Neural progenitor cell (in vitro differentiated cells): ENCODE measurements around the gene CCDC144A. TPM values are rescaled to one million over a fixed set of nuclear protein-coding genes. Genes with fewer than 3 reads are reported as not detected.
"Not testable (repeated sequence)": the region's sequence is repeated elsewhere in the genome, so short reads cannot be mapped to it uniquely, and the experiment has no call there.

Experiments
- DNase-seq: peaks from one replicate; pipeline ENCODE4 v3.0.0-alpha.2; 2016; ENCODE audit warnings: low spot score
- H2AFZ ChIP-seq: fragments of 200-600 bp; sonication (generic); replicated peaks from 2 replicates; pipeline ENCODE4 v1.6.1; 2016; ENCODE audit warnings: antibody characterized with exemption
- H3F3A ChIP-seq: fragments of 200-600 bp; sonication (generic); 2 replicates; pipeline ENCODE4 v1.6.1; 2016; ENCODE audit warnings: antibody characterized with exemption, low read depth
- H3K27ac ChIP-seq: fragments of 200-600 bp; sonication (generic); 2 replicates; pipeline ENCODE4 v1.5.1; 2016; ENCODE audit warnings: mild to moderate bottlenecking
- H3K27me3 ChIP-seq: fragments of 200-600 bp; sonication (generic); 2 replicates; pipeline ENCODE4 v1.6.1; 2016; ENCODE audit warnings: mild to moderate bottlenecking, moderate library complexity
- H3K36me3 ChIP-seq: fragments of 200-600 bp; sonication (generic); 2 replicates; pipeline ENCODE4 v1.5.1; 2016
- H3K4me1 ChIP-seq: fragments of 200-600 bp; sonication (generic); 2 replicates; pipeline ENCODE4 v1.6.1; 2016; ENCODE audit warnings: mixed run types
- H3K4me2 ChIP-seq: fragments of 200-600 bp; sonication (generic); 2 replicates; pipeline ENCODE4 v1.6.1; 2016
- H3K4me3 ChIP-seq: fragments of 200-600 bp; sonication (generic); 2 replicates; pipeline ENCODE4 v1.5.1; 2016
- H3K79me2 ChIP-seq: fragments of 200-600 bp; sonication (generic); 2 replicates; pipeline ENCODE4 v1.6.1; 2016; ENCODE audit warnings: low read depth
- H3K9ac ChIP-seq: fragments of 200-600 bp; sonication (generic); 2 replicates; pipeline ENCODE4 v1.6.1; 2016
- H3K9me3 ChIP-seq: fragments of 200-600 bp; sonication (generic); 2 replicates; pipeline ENCODE4 v1.5.1; 2016; ENCODE audit warnings: low read depth
- H4K20me1 ChIP-seq: fragments of 200-600 bp; sonication (generic); 2 replicates; pipeline ENCODE4 v1.6.1; 2016; ENCODE audit warnings: low read depth
- H3K27ac Mint-ChIP-seq: 3 replicates; pipeline ENCODE4 v1.8.0; 2021; ENCODE audit warnings: mixed read lengths
- H3K27me3 Mint-ChIP-seq: 2 replicates; pipeline ENCODE4 v1.8.0; 2022; ENCODE audit warnings: low read depth, mild to moderate bottlenecking, inconsistent platforms, moderate library complexity, mixed read lengths; ENCODE audit not compliant: insufficient read depth
- H3K36me3 Mint-ChIP-seq: 3 replicates; pipeline ENCODE4 v1.8.0; 2021; ENCODE audit warnings: mixed read lengths
- H3K4me1 Mint-ChIP-seq: 3 replicates; pipeline ENCODE4 v1.8.0; 2021; ENCODE audit warnings: mixed read lengths
- H3K4me3 Mint-ChIP-seq: 3 replicates; pipeline ENCODE4 v1.8.0; 2021; ENCODE audit warnings: mild to moderate bottlenecking, moderate library complexity, mixed read lengths
- H3K9me3 Mint-ChIP-seq: 3 replicates; pipeline ENCODE4 v1.8.0; 2020; ENCODE audit warnings: mixed read lengths
- CTCF ChIP-seq: fragments of 200-600 bp; sonication (generic); IDR thresholded peaks from 2 replicates; pipeline ENCODE4 v1.5.1; 2017; ENCODE audit warnings: antibody characterized with exemption, mild to moderate bottlenecking
- EZH2 ChIP-seq: fragments of 200-600 bp; sonication (generic); IDR thresholded peaks from 2 replicates; pipeline ENCODE4 v1.6.1; 2017; ENCODE audit warnings: antibody characterized with exemption, mild to moderate bottlenecking, moderate library complexity
- EZH2phosphoT487 ChIP-seq: fragments of 200-600 bp; sonication (generic); IDR thresholded peaks from 2 replicates; pipeline ENCODE4 v1.6.1; 2017; ENCODE audit warnings: antibody characterized with exemption
- total RNA-seq: library from RNA; depleted of rRNA; stranded (reverse); fragments of >200 nt; gene quantifications from 2 replicates; pipeline ENCODE4 v1.2.3, GENCODE V29; 2015; ENCODE audit warnings: low replicate concordance

The CCDC144A gene
- total RNA-seq, 1 donor from 2014 or later: 8.2 TPM

DNA sequence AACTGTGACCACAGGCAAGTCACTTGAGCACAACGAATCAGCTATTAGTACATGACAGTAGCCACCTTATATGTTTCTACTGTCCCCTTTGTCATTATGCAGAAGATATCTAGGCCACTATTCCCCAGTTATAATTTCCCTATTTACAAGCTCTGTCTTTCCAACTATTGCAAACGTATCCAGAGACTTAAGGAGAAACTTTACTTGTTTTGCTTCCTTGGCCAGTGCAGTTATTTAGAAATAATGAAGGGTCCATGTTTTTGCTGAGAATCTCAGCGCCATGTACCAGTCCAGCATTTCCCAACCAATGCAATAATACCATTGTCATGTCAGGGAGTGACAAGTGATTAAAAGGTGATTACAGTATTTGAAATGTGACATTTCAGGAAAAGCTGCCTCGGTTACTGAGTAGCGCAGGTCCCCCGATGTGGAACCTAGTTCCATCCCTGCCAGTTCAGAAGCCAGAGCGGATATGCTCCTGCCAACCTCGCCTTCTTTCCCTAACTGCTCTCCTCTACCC, 37.1 kb upstream of the CCDC144A start:
- H3K36me3 Mint-ChIP-seq: peaks cover 29% of the 10 kb centered on the region
- Histone ChIP-seq H3K4me1 (peaks cover 10% of the 10 kb centered on the region), H4K20me1 (no peaks in the 10 kb centered on the region), H3K4me2 (peak overlapping the region; percentile 73), H3K27me3 (no peaks in the 10 kb centered on the region), H3K36me3 (no peaks in the 10 kb centered on the region), H3K9ac (peak overlapping the region; percentile 12), H3F3A (peaks cover 11% of the 10 kb centered on the region), H2AFZ (peak overlapping the region; percentile 55), H3K79me2 (no peaks in the 10 kb centered on the region), H3K4me3 (peak overlapping the region; percentile 60), H3K9me3 (no peaks in the 10 kb centered on the region), H3K27ac (peak overlapping the region; percentile 63)
- peak overlapping the region; percentile 85 for H3K4me3 Mint-ChIP-seq
- DNase-seq: no peak
- peak overlapping the region; percentile 66 for H3K27ac Mint-ChIP-seq
- peaks cover 13% of the 10 kb centered on the region for H3K4me1 Mint-ChIP-seq
- no peak for TF ChIP-seq EZH2
- TF ChIP-seq EZH2phosphoT487: no peak
- TF ChIP-seq CTCF: no peak
- peaks cover 2% of the 10 kb centered on the region for H3K9me3 Mint-ChIP-seq
- H3K27me3 Mint-ChIP-seq: no peaks in the 10 kb centered on the region

DNA sequence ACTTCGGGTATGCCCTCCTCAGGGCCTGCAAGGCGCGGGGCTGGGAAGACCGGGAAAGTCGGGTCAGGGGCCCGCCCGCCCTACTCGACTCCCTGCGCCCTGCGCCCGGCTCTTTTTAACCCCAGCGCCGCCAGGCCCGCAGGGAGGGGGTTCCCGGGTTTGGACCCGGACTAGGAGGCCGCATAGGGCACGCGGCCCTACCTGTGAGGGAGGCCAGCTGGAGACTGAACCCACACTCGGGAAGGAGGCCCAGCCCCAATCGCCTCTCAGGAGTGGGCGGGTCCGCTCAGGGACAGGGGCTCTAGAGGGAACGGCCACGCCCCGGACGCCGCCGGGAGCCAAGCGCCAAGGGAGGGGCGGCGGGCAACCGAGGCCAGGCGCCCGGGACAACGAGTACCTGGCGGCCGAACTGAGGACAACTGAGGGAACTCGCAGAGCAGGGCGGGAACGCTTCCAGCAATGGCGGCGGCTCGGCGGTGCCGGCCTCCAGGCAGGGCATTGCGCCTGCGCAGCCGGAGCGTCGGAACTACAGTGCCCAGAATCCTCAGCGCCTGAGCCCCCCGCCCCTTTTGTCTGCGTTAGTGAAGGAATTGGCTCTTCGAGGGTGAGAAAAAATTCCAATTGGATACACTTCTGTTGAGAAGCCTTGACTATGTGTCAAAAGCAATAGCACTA, 36.5 kb upstream of the CCDC144A start, which contains the start of gene ZNF624:
ZNF624 (minus strand) TSS at position 484 of the 675 bp plus-strand sequence.
- Mint-ChIP-seq H3K27me3 (no peaks in the 10 kb centered on the region), H3K27ac (peak within 1 kb of the TSS; percentile 66), H3K36me3 (peaks cover 23% of the 10 kb centered on the region), H3K4me1 (peaks cover 13% of the 10 kb centered on the region), H3K9me3 (peaks cover 2% of the 10 kb centered on the region), H3K4me3 (peak within 1 kb of the TSS; percentile 85)
- Histone ChIP-seq H3K4me3 (peak within 1 kb of the TSS; percentile 60), H3K9ac (peak within 1 kb of the TSS; percentile 12), H3K36me3 (no peaks in the 10 kb centered on the region), H3K27ac (peak within 1 kb of the TSS; percentile 63), H3K4me1 (peaks cover 10% of the 10 kb centered on the region), H4K20me1 (no peaks in the 10 kb centered on the region), H3K79me2 (no peaks in the 10 kb centered on the region), H3F3A (peaks cover 11% of the 10 kb centered on the region), H3K4me2 (peak within 1 kb of the TSS; percentile 73), H2AFZ (peak within 1 kb of the TSS; percentile 90), H3K27me3 (no peaks in the 10 kb centered on the region), H3K9me3 (no peaks in the 10 kb centered on the region)
- peak; percentile 99 for DNase-seq
- TF ChIP-seq EZH2phosphoT487 (no peak), EZH2 (peak; percentile 25)

- no peaks in the 10 kb centered on the region for H3K36me3 Mint-ChIP-seq
- TF ChIP-seq CTCF (no peak), EZH2phosphoT487 (no peak), EZH2 (no peak)
- H3K9me3 Mint-ChIP-seq: no peaks in the 10 kb centered on the region
- Histone ChIP-seq H3K79me2 (no peaks in the 10 kb centered on the region), H4K20me1 (no peaks in the 10 kb centered on the region), H3K4me1 (no peaks in the 10 kb centered on the region), H3K9me3 (no peaks in the 10 kb centered on the region), H3F3A (no peaks in the 10 kb centered on the region), H3K4me2 (no peak overlapping the region), H3K9ac (no peak overlapping the region), H3K36me3 (no peaks in the 10 kb centered on the region), H3K27me3 (no peaks in the 10 kb centered on the region), H3K27ac (no peak overlapping the region), H3K4me3 (no peak overlapping the region), H2AFZ (no peak overlapping the region)
- peaks cover 5% of the 10 kb centered on the region for H3K27me3 Mint-ChIP-seq
- no peak overlapping the region for H3K4me3 Mint-ChIP-seq
- no peak overlapping the region for H3K27ac Mint-ChIP-seq
- H3K4me1 Mint-ChIP-seq: no peaks in the 10 kb centered on the region
- no peak for DNase-seq
Observed at GRCh38 chr17:16661217-16661616, 28.8 kb upstream of the CCDC144A start.

DNA sequence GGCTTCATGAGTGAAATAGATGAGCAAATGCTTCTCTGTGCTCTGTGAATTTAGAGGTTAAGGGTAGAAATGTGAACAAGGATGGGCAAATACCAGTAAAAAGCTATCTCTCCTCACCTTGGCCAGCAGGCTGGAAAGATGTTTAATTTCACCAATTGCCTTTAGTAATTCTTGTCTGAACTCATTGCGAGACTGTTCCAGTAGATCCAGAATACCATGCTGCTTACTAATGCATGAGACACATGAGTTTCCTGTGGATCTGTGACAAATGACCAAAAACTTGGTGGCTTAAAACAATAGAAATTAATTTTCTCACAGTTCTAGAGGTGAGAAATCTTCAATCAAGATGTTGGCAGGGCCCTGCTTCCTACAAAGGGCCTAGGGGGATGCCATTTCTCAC, 27.1 kb upstream of the CCDC144A start:
- Histone ChIP-seq H3K9me3 (no peaks in the 10 kb centered on the region), H3K9ac (no peak overlapping the region), H3K4me3 (no peak overlapping the region), H3K27me3 (peaks cover 4% of the 10 kb centered on the region), H3K27ac (no peak overlapping the region), H4K20me1 (no peaks in the 10 kb centered on the region), H3K4me2 (no peak overlapping the region), H3K36me3 (no peaks in the 10 kb centered on the region), H3K4me1 (no peaks in the 10 kb centered on the region), H3K79me2 (no peaks in the 10 kb centered on the region), H3F3A (no peaks in the 10 kb centered on the region), H2AFZ (no peak overlapping the region)
- Mint-ChIP-seq H3K27ac (no peak overlapping the region), H3K9me3 (no peaks in the 10 kb centered on the region), H3K4me3 (no peak overlapping the region), H3K36me3 (no peaks in the 10 kb centered on the region), H3K27me3 (peaks cover 5% of the 10 kb centered on the region), H3K4me1 (no peaks in the 10 kb centered on the region)
- TF ChIP-seq EZH2phosphoT487 (no peak), CTCF (no peak), EZH2 (no peak)
- DNase-seq: no peak

DNA sequence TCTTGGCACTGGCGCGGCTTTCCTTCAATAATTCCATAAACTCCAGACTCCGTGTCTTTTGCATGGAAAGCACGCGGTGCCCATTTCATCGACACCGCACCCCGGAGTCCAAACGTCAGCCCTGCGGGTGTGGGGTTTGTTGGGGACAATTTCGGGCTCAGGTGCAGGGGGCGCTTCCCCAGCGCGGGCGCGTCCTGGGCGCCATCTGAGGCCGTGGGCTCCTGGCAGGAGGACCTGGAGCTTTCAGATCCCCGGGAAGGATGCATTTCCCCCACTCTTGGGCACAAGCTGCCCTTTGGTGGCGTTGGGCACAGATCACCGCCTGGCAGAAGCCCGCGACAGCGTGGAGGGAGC, 23.5 kb upstream of the CCDC144A start:
- H3K36me3 ChIP-seq, DNase-seq, H3K9me3 ChIP-seq, H3K27ac Mint-ChIP-seq, H3F3A ChIP-seq, H3K27me3 Mint-ChIP-seq, H3K36me3 Mint-ChIP-seq, H3K9ac ChIP-seq, H3K9me3 Mint-ChIP-seq, H3K4me1 Mint-ChIP-seq, H3K27ac ChIP-seq, H3K4me1 ChIP-seq, H4K20me1 ChIP-seq, H3K79me2 ChIP-seq, H3K4me3 Mint-ChIP-seq: not testable (repeated sequence)
- Histone ChIP-seq H2AFZ (peak overlapping the region; percentile 72), H3K4me2 (peak overlapping the region; percentile 55), H3K4me3 (peak overlapping the region; percentile 50), H3K27me3 (peaks cover 10% of the 10 kb centered on the region)
